ENCODE results near the gene AGBL1.
A peak's percentile ranks its signal among the peaks of the same experiment; 100 is the strongest.

Gene AGBL1

GRCh38 chr15:86879250-86880229, 799.9 kb downstream of the AGBL1 start:
- DNase-seq: no peak

GRCh38 chr15:86885616-86886015, 805.9 kb downstream of the AGBL1 start:
- no peak for DNase-seq

GRCh38 chr15:86892774-86893449, 813.2 kb downstream of the AGBL1 start:
- no peak for DNase-seq

- DNase-seq: no peak
Measured at GRCh38 chr15:86894269-86894668, 814.6 kb downstream of the AGBL1 start.

- no peak for DNase-seq
Measured at GRCh38 chr15:86903642-86904421, 824.2 kb downstream of the AGBL1 start.

GRCh38 chr15:86905625-86906256, 826.1 kb downstream of the AGBL1 start:
- no peak for DNase-seq

- no peak for DNase-seq
Measured at GRCh38 chr15:86906376-86906775, 826.7 kb downstream of the AGBL1 start.

GRCh38 chr15:86911022-86911421, 831.4 kb downstream of the AGBL1 start:
- DNase-seq: no peak

GRCh38 chr15:86912661-86913060, 833.0 kb downstream of the AGBL1 start:
- no peak for DNase-seq

GRCh38 chr15:86915811-86916331, 836.2 kb downstream of the AGBL1 start:
- peak in 1 of 5 experiments; percentile 22 for DNase-seq

GRCh38 chr15:86916671-86917360, 837.1 kb downstream of the AGBL1 start:
- DNase-seq: no peak

GRCh38 chr15:86917361-86917671, 837.6 kb downstream of the AGBL1 start:
- DNase-seq: no peak

- DNase-seq: peak in 1 of 5 experiments; percentile 3
Measured at GRCh38 chr15:86919581-86919980, 839.9 kb downstream of the AGBL1 start.

GRCh38 chr15:86929461-86929860, 849.8 kb downstream of the AGBL1 start:
- DNase-seq: no peak

- DNase-seq: no peak
Measured at GRCh38 chr15:86932456-86932855, 852.8 kb downstream of the AGBL1 start.

- DNase-seq: no peak
Measured at GRCh38 chr15:86935841-86936240, 856.2 kb downstream of the AGBL1 start.

GRCh38 chr15:86942285-86942684, 862.6 kb downstream of the AGBL1 start:
- peak in 1 of 5 experiments; percentile 23 for DNase-seq

GRCh38 chr15:86948719-86949118, 869.0 kb downstream of the AGBL1 start:
- DNase-seq: no peak

- no peak for DNase-seq
Measured at GRCh38 chr15:86959254-86959653, 879.6 kb downstream of the AGBL1 start.

GRCh38 chr15:86961669-86962068, 882.0 kb downstream of the AGBL1 start:
- no peak for DNase-seq

GRCh38 chr15:86964271-86964670, 884.6 kb downstream of the AGBL1 start:
- DNase-seq: no peak

- DNase-seq: no peak
Measured at GRCh38 chr15:86968244-86968643, 888.6 kb downstream of the AGBL1 start.

Measured in T-helper 2 cell (primary cell).